ENCODE results near the gene OXLD1. TPM values are rescaled to one million over a fixed set of nuclear protein-coding genes. Genes with fewer than 3 reads are reported as not detected.
"Not testable (repeated sequence)": the region's sequence is repeated elsewhere in the genome, so short reads cannot be mapped to it uniquely, and the experiment has no call there.

Gene OXLD1
- total RNA-seq, 6 experiments from 2014 or later = 8.3 to 24.3 (median 14.6) TPM

DNA sequence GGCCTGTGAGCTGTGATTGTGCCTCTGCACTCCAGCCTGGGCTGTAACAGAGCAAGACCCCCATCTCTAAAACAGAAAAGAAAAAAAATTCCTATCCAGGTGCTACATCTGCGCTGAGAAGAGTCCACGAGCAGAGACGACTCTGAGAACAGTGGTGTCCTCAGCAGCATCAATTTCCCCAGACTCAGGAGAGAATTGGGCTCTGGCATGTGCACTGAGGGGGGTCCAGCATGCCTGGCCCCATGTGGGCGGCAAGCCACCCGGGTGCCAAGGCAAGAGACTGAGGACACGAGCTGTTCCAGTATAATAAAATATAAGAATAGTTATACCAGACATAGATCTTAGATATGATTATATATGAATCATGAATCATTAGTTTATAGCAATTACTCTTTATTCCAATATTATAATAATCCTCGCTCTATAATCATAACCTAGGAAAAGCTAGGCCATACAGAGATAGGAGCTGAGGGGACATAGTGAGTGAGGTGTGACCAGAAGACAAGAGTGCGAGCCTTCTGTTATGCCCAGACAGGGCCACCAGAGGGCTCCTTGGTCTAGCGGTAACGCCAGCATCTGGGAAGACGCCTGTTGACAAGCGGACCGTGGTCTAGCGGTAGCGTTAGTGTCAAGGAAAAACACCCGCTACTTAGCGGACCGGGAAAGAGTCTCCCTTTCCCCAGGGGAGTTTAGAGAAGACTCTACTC, 9.3 kb upstream of the OXLD1 start:
- peaks cover 0 to 29% (median 5%) of the 10 kb centered on the region in 4 donors for H3K36me3 ChIP-seq
- peak in 1 of 4 donors; percentile 4 for ATAC-seq
- intact Hi-C loops (cut with DNase I); H3K4me3 ChIP-seq; H3K27ac ChIP-seq; H3K9me3 ChIP-seq; H3K27me3 ChIP-seq; DNase-seq: not testable (repeated sequence)
- WGBS (ENCODE audit: insufficient coverage, low coverage, low lambda C conversion rate, missing lambda C conversion rate) = 71% methylated on average over 7 of the region's 18 CpGs
- peaks cover 0 to 13% (median 6%) of the 10 kb centered on the region in 4 donors for H3K4me1 ChIP-seq
- TF ChIP-seq, protein P1, sequence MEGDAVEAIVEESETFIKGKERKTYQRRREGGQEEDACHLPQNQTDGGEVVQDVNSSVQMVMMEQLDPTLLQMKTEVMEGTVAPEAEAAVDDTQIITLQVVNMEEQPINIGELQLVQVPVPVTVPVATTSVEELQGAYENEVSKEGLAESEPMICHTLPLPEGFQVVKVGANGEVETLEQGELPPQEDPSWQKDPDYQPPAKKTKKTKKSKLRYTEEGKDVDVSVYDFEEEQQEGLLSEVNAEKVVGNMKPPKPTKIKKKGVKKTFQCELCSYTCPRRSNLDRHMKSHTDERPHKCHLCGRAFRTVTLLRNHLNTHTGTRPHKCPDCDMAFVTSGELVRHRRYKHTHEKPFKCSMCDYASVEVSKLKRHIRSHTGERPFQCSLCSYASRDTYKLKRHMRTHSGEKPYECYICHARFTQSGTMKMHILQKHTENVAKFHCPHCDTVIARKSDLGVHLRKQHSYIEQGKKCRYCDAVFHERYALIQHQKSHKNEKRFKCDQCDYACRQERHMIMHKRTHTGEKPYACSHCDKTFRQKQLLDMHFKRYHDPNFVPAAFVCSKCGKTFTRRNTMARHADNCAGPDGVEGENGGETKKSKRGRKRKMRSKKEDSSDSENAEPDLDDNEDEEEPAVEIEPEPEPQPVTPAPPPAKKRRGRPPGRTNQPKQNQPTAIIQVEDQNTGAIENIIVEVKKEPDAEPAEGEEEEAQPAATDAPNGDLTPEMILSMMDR (IDR thresholded peaks at IDR 0.05) = peak; percentile 58 to 67 (median 63)

DNA sequence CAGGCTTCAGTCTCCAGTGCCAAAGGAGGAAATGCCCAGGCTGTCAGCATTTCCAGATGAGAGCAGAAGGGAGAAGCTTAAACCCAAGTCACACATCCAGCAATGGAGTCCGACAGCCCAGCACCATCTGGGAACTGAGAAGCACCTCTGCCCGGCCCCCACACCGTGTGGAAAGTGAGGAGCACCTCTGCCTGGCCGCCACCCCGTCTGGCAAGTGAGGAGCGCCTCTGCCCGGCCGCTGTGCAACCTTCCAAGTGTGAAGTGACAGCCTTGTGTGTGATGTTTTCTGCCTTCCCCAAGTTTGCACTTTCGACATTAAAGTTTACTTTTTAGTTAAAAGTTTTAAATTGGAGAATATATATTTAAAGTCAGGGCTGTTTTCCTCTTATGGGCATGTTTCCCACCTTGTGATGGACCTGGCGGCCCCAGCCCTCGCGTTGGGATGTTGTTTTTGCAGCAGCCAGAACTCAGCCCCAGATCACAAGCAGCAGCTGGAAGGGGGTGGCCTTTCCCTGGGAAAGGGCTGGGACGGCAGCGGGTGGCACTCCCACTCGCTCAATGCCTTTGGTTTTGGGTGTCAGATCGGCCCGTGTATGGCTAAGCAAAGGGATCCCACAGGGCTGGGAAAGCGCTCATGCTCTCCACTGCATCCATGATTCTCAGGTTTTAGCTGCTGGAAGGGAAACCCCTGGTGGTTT, 7.3 kb upstream of the OXLD1 start:
- intact Hi-C loops (cut with DNase I) = loop anchor here in 1 of 2 donors (5.0 kb wide), 1 partner anchor 34 kb away; no protein-coding TSS in a partner anchor
- Histone ChIP-seq H3K4me3 (no peak overlapping the region), H3K4me1 (no peaks in the 10 kb centered on the region), H3K9me3 (no peaks in the 10 kb centered on the region), H3K36me3 (peaks cover 0 to 38% (median 8%) of the 10 kb centered on the region in 4 donors), H3K27me3 (no peaks in the 10 kb centered on the region), H3K27ac (no peak overlapping the region)
- no peak for TF ChIP-seq POLR2A (IDR thresholded peaks at IDR 0.05)
- TF ChIP-seq, protein P1 (IDR thresholded peaks at IDR 0.05) = no peak
- DNase-seq = no peak
- ATAC-seq = no peak
- WGBS (ENCODE audit: insufficient coverage, low coverage, low lambda C conversion rate, missing lambda C conversion rate) = 73% methylated on average over 12 of the region's 18 CpGs

DNA sequence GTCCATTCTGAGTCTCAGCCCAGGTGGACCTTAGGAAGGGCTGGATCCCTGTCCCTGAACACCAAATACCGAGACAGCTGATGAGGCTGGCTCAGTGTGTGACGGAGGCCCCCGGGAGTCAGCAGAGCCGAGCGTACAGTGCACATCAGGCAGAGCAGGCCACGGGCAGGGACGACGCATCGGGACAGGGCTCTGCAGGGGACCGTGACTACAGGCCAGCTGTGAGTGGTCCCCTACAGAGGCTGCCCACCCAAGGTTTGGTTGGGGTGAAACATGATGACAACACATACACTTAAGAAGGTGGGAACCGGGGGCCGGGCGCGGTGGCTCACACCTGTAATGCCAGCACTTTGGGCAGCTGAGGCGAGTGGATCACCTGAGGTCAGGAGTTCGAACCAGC, 6.5 kb upstream of the OXLD1 start:
- H3K9me3 ChIP-seq = no peaks in the 10 kb centered on the region
- peak in 1 of 3 donors; percentile 11 for DNase-seq
- H3K4me3 ChIP-seq = no peak overlapping the region
- ATAC-seq = peak in 1 of 4 donors; percentile 5
- peaks cover 0 to 44% (median 8%) of the 10 kb centered on the region in 4 donors for H3K36me3 ChIP-seq
- H3K27me3 ChIP-seq = no peaks in the 10 kb centered on the region
- intact Hi-C loops (cut with DNase I) = loop anchor here in 1 of 2 donors (5.0 kb wide), 1 partner anchor 34 kb away; no protein-coding TSS in a partner anchor
- no peak overlapping the region for H3K27ac ChIP-seq
- H3K4me1 ChIP-seq = peaks cover 0 to under 1% (median 0%) of the 10 kb centered on the region in 4 donors
- TF ChIP-seq, protein P1 (IDR thresholded peaks at IDR 0.05) = no peak
- no peak for TF ChIP-seq POLR2A (IDR thresholded peaks at IDR 0.05)
- WGBS (ENCODE audit: insufficient coverage, low coverage, low lambda C conversion rate, missing lambda C conversion rate) = 91% methylated on average over 6 of the region's 16 CpGs

GRCh38 chr17:81672504-81672903, 6.1 kb upstream of the OXLD1 start:
- 83% methylated on average over 4 of the region's 18 CpGs for WGBS (ENCODE audit: insufficient coverage, low coverage, low lambda C conversion rate, missing lambda C conversion rate)
- H3K27me3 ChIP-seq = no peaks in the 10 kb centered on the region

More at GRCh38 chr17:81672504-81672903, 6.1 kb upstream of the OXLD1 start:
- ATAC-seq (peak in 1 of 4 donors; percentile 5), DNase-seq (peak in 1 of 3 donors; percentile 20)
- Histone ChIP-seq H3K27ac (no peak overlapping the region), H3K9me3 (no peaks in the 10 kb centered on the region), H3K4me3 (no peak overlapping the region), H3K4me1 (peaks cover 0 to 5% (median 0%) of the 10 kb centered on the region in 4 donors), H3K36me3 (peaks cover 0 to 44% (median 8%) of the 10 kb centered on the region in 4 donors)
- no peak for TF ChIP-seq POLR2A (IDR thresholded peaks at IDR 0.05)
- TF ChIP-seq, protein P1 (IDR thresholded peaks at IDR 0.05) = no peak
- intact Hi-C loops (cut with DNase I) = loop anchor here in 1 of 2 donors (5.0 kb wide), 1 partner anchor 35 kb away; no protein-coding TSS in a partner anchor

All from right lobe of liver (tissue), 6 donors.